Lower leg skin (tissue), 3 donors: ENCODE measurements around the gene BRK1.
"Not testable (repeated sequence)": the region's sequence is repeated elsewhere in the genome, so short reads cannot be mapped to it uniquely, and the experiment has no call there.

Source experiments
- CTCF ChIP-seq, 3 donors: fragments of 450-650 bp; IDR thresholded peaks; one replicate each; pipeline ENCODE4 v1.5.1; 2016; ENCODE audit warnings: antibody characterized with exemption in 3 of 3, mild to moderate bottlenecking in 3 of 3, moderate library complexity in 2 of 3
- POLR2A ChIP-seq, 2 donors: fragments of 450-650 bp; IDR thresholded peaks; one replicate each; pipeline ENCODE4 v1.6.1; 2016 to 2017; ENCODE audit warnings: antibody characterized with exemption in 2 of 2, mild to moderate bottlenecking in 1 of 2, moderate library complexity in 1 of 2

- not testable (repeated sequence) for TF ChIP-seq POLR2A, CTCF (IDR thresholded peaks at IDR 0.05)
Observed at GRCh38 chr3:10164201-10164545, 48.7 kb downstream of the BRK1 start.
